GM19395 (cell line): Measurements from ENCODE around the gene SYNCRIP.
"Not testable (repeated sequence)": the region's sequence is repeated elsewhere in the genome, so short reads cannot be mapped to it uniquely, and the experiment has no call there.

ENCODE experiments used
- ATAC-seq: cut with Tn5 transposase; IDR thresholded peaks from one replicate; pipeline ENCODE4 v1.9.1; 2021; ENCODE audit warnings: mild to moderate bottlenecking, moderate library complexity; ENCODE audit not compliant: unreplicated experiment

Gene SYNCRIP

DNA sequence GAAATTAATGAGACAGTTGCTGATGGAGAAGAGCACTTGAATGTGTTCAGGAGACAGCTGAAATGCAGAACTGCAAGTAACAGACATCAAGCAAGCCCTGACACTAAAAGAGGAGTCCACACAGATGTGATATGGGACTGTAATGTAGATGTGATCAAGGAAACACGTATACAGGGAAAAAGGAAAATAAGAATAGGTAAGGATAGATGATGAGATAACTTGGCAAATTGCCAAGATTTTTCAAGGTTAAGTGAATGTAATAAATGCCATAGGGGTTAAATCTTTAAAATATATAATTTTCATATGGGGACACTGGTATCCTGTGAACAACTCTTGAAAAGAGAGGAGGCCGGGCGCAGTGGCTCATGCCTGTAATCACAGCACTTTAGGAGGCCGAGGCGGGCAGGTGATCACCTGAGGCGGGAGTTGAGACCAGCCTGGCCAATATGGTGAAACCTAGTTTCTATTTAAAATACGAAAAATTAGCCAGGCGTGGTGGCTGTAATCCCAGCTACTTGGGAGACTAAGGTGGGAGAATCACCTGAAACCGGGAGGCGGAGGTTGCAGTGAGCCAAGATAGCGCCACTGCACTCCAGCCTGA, 41.9 kb downstream of the SYNCRIP start:
- no peak for ATAC-seq

DNA sequence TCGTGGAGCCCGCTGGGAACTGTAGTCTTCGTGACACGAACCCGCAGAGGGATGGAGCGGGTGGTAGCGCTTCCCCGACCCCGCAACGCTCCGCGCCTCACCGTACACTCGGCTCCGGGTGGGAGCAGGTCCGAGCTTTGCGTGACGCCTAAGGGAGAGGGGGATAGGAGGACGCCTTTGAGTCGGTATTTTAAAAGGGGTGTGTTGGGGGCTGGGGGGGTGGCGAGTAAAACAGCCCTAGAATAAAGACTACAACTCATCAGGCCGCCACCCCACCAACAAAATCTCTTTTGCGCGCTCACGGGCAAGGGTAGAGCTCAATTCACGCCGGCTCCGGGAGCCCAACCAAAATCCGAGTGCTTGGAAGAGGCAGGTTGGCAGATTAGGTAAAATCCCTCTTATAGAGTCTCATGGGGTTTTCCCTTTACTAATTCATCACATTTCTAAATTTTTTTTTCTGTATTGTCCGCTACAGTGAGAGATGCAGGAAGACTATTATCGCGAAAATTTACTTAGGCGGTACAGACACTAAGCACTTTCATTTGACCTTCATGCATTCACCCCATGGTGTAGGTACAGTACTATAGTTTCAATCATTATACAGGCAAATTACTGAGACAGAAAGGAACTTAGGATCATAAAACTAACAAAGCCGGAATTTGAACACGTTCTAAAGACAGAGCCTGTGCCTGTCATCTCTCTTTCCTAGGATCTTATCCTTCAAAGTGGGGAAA, 48.3 kb downstream of the SYNCRIP start:
- ATAC-seq: peak; percentile 15

DNA sequence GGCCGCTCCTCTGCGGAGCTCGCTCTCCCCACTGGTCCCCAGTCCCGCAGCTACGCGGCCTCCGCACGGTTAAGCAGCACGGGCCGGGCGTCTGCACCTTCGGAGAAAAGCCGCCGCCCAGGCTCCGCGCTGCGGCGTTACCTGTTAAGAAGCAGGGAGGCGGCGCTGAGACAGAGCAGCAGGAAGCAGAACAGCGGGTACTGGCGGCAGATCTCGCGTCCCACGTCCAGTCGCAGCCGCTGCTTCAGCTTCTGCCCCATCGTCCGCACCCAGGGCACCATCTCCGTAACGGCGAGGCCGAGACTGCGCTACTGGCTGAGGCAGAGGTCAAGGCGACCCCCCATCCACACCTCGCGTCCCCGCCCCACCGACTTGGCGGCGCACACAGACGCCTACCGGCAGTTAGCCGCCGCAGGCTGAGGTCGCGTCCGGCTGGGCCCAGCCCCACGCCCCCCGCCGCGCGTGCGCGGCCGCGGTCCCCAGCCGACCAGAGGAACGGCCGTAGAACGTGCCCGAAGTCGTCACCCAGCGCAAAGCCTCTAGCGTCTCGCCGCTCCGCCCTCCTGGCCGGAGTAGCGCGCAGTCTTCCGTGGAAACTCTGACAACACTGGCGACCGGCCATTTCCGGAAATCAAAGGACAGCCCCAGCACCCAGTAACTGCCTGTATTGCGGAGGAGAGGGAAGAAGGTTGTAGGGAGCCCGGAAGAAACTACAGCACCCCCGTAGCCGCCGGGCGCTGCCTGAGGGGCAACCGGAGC, 49.1 kb downstream of the SYNCRIP start, which contains the start of gene SNX14:
SNX14 (minus strand) TSS at position 421 of the 759 bp plus-strand sequence; CDS start at position 281, 140 bp downstream.
- ATAC-seq: peak; percentile 89

DNA sequence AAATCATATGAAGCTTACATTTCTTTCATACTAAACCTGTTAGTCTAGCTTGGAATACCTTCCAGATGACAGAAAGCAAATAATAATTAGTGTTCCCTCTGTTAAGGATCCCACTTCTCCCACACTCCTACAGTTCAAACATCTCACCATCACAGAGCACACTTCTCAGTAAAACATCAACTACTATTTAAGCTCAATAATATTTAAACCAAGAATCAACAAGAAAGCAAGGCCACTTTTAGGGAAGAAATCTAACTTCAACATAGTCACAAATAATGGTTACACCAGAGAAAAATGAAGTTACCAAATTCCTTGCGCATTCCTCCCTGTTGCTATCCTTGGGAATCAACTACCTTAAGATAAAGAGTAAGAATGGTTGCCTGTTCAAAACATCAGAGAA, 50.7 kb downstream of the SYNCRIP start:
- ATAC-seq: no peak

DNA sequence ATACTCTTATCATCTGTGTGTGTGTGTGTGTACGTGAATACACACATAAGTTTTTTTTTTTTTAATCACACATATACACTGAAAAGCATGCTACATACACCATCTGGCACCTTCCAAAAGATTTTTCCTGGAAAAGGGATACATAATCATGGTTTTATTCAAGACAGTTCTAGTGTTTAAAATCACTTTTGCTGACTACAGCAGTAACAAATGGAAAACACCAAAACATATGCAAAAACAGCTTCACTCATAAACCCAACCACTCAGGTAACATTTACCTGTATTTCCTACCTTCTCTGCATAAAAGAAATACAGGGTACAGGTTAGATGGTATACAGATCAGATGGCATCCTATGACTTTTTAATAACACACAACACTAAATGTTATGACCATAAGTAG, 51.5 kb downstream of the SYNCRIP start:
- no peak for ATAC-seq

DNA sequence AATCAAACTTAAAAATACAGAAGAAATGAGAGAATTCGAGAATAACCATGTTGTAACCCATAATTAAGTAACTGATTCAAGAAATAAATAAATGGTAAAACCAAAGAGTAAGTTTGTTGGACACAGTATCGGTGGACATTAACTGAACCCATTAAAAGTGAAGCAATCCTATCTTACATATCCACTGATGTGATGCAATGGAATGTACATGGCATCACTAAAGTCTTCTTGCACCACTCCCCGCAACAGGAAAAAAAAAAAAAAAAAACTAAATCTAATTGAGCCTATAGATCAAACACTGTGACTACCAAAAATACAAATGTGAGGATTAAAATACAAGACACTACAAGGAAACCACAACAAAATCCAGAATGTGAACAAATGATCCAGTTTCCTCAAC, 56.9 kb downstream of the SYNCRIP start:
- ATAC-seq: no peak

DNA sequence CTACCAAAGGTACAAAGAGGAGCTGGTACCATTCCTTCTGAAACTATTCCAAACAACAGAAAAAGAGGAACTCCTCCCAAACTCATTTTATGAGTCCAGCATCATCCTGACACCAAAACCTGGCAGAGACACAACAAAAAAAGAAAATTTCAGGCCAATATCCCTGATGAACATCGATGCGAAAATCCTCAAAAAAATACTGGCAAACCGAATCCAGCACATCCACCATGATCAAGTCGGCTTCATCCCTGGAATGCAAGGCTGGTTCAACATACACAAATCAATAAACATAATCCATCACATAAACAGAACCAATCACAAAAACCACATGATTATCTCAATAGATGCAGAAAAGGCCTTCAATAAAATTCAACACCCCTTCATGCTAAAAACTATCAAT, 59.9 kb downstream of the SYNCRIP start:
- ATAC-seq: not testable (repeated sequence)

DNA sequence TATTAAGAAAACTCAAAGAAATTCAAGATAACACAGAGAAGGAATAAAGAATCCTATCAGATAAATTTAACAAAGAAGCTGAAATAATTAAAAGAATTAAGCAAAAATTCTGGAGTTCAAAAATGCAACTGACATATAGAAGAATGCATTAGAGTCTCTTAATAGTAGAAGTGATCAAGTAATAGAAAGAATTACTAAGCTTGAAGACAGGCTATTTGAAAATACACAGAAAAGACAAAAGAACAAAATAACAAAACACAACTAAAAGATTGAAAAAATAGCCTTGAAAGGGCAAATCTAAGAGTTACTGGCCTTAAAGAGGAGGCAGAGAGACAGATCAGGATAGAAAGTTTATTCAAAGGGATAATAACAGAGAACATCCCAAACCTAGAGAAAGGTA, 61.1 kb downstream of the SYNCRIP start:
- no peak for ATAC-seq

DNA sequence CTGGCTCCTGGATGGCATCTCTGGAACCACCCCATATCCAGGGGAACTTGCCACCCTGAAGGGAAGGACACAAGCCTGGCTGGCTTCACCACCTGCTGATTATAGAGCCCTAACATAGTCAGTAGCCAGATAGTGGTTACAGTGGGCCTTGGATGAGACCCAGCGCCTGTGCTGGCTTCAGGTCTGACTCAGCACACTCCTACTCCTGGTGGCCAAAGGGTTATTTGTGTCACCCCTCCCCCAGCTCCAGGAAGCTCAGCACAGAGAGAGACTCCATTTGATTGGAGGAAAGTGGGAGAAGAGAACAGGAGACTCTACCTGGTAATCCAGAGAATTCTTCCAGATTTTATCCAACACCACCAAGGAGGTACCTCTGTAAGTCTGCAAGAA, 61.8 kb downstream of the SYNCRIP start:
- peak; percentile 80 for ATAC-seq

DNA sequence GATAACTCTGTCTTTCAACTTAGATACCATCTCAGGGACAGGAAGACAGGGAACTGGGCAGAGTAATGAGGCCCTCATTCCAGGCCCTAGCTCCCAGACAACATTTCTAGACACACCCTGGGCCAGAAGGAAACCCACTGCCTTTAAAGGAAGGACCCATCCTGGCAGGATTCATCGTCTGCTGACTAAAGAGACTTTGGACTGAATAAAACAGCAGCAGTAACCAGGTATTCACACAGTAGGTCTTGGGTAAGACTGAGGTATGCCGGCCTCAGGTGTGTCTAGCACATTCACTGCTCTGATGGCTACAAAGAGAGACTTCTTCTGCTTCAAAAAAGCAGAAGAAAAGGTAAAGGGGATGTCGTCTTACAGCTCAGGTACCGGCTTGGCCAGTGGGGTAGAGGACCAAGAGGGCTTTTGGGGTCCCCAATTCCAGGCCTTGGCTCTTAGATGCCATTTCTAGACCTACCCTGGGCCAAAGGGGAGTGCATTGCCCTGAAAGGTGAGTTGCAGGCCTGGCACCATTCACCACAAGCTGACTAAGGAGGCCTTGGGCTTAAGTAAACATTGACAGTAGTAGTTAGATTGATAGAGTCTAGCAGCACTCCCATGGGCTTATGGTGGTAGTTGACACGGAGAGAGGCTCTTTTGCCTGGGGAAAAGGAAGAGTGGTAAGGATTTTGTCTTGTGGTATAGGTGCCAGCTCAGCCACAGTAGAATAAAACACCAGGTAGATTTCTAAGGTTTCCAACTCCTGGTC, 62.4 kb downstream of the SYNCRIP start:
- peak; percentile 2 for ATAC-seq

DNA sequence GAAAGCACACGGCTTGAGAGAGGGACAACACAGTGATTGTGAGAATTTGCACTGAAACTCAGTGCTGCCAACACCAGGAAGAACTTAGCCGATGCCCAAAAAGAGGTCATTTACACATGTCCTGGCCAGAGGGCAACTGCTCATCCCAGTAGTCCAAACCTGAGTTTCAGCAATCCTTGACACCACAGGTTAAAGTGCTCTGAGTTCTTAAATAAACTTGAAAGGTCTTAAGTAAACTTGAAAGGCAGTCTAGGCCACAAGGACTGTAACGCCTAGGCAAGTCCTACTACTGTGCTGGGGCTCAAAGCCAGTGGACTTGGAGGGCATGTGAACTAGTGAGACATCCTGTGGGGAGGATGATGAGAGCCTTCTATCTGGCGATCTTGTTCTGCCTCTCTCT, 63.1 kb downstream of the SYNCRIP start:
- ATAC-seq: no peak

DNA sequence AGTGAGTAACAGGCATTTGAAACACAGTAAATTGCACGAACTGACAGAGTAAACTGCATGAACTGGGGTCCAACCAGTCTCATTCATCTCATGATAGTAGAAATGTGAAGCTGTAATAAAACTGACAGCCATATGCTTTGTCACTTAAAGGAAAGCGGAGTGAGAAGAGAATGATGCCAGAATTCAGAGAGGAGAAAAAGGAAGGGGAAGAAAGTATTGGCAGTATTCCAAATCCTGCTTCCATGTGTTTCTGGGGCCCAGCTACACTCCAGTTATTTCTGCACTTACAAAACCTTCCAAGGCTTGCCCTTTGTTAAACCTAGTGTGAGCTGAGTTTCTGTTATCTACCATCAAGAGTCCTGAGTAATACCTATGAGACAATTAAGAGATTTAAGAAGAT, 66.2 kb downstream of the SYNCRIP start:
- no peak for ATAC-seq

DNA sequence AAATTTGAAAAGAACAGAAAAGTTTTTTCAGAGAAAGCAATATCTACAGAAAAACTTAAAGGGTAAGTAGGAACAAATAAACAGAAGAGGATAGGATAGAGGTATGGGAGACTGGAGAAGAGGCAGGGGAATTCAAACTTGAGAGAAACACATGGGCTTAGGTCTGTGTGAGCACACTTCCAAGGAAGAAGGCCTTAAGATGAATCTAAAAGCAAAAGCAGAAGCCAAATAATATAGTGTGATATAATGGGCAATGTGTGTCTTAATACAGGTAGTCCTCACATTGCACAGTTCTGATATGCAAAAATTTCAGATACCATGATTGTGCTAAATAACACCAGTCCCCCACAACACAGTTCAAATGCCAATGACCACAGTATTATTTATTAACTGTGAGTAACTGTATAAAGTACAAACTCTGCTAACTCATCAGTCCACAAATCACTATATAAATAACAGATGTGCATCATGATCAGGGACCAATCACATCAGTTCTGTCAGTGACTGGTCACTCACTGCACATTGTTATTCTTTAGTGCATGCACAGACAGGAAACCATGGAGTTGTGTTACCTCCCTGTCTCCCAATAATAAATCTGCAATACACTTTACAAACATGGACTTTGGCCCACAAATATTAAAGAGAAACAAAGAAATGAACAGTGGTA, 67.6 kb downstream of the SYNCRIP start:
- no peak for ATAC-seq

DNA sequence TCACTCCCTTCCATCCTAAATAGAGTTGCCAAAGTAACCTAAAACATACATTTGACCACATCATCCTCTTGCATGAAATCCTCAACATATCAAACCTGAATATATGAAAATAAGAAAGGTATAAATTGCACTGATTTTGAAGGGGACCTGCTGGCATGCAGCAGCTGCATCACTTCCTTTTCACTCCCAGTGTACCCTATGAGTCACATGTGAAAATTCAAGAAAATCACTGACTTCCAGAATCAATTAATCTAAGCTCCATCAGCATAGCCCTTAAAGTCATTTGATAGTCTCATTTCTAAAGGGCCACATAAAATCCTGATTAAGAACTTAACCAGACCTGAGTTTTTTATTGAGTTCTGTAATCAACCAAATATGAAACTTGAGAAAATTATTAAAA, 73.4 kb downstream of the SYNCRIP start:
- ATAC-seq: no peak

DNA sequence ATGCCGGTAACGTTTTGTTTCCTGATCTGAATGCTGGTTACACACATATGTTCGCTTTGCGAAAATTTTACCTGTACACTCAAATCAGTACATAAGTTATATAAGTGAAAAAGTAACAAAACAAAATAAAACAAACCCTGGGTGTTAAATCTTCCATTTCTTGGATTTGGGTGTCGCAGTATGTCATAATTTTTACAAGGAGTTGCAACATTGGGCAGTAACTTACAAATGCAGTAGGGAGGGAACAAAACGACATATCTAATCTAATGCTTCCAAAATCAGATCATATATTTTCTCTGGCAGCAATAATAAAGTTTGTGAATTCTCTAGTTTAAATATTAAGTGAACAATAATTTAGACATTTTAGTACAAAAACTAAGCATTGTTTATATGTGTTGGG, 74.3 kb downstream of the SYNCRIP start:
- ATAC-seq: no peak

DNA sequence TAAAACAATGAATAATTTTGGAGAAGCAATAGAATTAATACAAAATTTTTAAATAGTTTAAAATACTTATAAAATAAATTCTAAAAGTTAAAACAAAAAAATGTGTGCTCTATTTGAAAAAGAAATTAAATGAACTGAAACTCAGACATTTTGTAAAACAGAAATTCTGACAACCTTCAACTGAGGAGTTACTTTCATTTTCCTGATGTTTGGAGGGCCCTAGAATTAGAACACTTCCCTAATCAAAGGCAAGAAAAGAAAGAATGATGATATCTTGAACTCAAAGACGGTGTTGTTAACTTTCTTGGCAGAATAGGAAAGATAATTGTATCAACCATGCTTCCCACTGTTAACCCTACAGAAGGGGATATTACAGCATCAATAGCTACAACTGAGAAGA, 77.0 kb downstream of the SYNCRIP start:
- no peak for ATAC-seq

DNA sequence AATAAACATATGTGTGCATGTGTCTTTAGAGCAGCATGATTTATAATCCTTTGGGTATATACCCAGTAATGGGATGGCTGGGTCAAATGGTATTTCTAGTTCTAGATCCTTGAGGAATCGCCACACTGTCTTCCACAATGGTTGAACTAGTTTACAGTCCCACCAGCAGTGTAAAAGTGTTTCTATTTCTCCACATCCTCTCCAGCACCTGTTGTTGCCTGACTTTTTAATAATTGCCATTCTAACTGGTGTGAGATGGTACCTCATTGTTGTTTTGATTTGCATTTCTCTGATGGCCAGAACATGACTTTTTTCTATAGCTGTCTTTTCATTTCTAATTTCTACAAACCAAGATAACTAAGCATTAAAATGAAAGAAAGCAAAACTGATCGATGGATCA, 78.5 kb downstream of the SYNCRIP start:
- not testable (repeated sequence) for ATAC-seq
